Gastroesophageal sphincter (tissue), 3 donors: ENCODE measurements around the gene NLRP3.

ENCODE experiments used
- POLR2A ChIP-seq, 2 donors: fragments of 450-650 bp; IDR thresholded peaks; one replicate each; pipeline ENCODE4 v1.6.1; 2017; ENCODE audit warnings: antibody characterized with exemption in 2 of 2, mild to moderate bottlenecking in 2 of 2, moderate library complexity in 1 of 2
- TF ChIP-seq, protein P1 (sequence below), 4 experiments: fragments of 200-600 bp in 2 of 4; fragments of 450-650 bp in 2 of 4; sonication (generic) in 1 of 4; IDR thresholded peaks; one replicate each; pipeline ENCODE4 v1.5.1; 2017 to 2019; ENCODE audit warnings: antibody characterized with exemption in 4 of 4, mild to moderate bottlenecking in 2 of 4, moderate library complexity in 2 of 4

DNA sequence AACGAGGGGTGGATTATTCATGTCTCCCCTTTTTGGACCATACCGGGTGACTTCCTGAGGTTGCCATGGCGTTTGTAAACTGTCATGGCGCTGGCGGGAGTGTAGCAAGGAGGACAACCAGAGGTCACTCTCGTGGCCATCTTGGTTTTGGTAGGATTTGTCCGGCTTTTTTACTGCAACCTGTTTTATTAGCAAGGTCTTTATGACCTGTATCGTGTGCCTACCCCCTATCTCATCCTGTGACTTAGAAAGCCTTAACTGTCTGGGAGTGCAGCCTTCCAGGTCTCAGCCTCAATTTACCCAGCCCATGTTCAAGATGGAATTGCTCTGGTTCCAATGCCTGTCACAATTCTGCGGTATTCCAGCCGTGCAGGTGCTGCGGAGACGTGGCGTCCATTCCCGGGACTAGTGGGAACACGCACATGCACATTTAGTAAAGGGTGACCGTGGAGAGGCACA, 44.1 kb upstream of the NLRP3 start:
- TF ChIP-seq, protein P1, sequence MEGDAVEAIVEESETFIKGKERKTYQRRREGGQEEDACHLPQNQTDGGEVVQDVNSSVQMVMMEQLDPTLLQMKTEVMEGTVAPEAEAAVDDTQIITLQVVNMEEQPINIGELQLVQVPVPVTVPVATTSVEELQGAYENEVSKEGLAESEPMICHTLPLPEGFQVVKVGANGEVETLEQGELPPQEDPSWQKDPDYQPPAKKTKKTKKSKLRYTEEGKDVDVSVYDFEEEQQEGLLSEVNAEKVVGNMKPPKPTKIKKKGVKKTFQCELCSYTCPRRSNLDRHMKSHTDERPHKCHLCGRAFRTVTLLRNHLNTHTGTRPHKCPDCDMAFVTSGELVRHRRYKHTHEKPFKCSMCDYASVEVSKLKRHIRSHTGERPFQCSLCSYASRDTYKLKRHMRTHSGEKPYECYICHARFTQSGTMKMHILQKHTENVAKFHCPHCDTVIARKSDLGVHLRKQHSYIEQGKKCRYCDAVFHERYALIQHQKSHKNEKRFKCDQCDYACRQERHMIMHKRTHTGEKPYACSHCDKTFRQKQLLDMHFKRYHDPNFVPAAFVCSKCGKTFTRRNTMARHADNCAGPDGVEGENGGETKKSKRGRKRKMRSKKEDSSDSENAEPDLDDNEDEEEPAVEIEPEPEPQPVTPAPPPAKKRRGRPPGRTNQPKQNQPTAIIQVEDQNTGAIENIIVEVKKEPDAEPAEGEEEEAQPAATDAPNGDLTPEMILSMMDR (IDR thresholded peaks at IDR 0.05): no peak
- TF ChIP-seq POLR2A (IDR thresholded peaks at IDR 0.05): no peak
